Activated B cell treated with CpG ODN at 0.5 μM for 24 hours (primary cell): ENCODE measurements around the gene KRTAP4-11. TPM values are rescaled to one million over a fixed set of nuclear protein-coding genes. Genes with fewer than 3 reads are reported as not detected.

Experiments used
- ATAC-seq: fragments of 200-7000 bp; cut with Tn5 transposase; one replicate; pipeline ENCODE4 v1.10.0; 2021; ENCODE audit warnings: low read depth, mild to moderate bottlenecking, moderate library complexity
- CTCF ChIA-PET: fragments of 350-600 bp; sonication (Branson Sonifier 250); formaldehyde crosslinking; loops from one replicate; lab custom pipeline; 2021; ENCODE audit warnings: antibody characterized with exemption; lab: Charles Lee
- POLR2A ChIA-PET: fragments of 350-600 bp; sonication (Branson Sonifier 250); formaldehyde crosslinking; loops from one replicate; lab custom pipeline; 2021; ENCODE audit warnings: antibody characterized with exemption; lab: Charles Lee
- DNase-seq: peaks from one replicate; pipeline ENCODE4 v3.0.0; 2022
- H3K27ac Mint-ChIP-seq: one replicate; pipeline ENCODE4 v1.8.0; 2020; ENCODE audit warnings: mixed read lengths
- H3K27me3 Mint-ChIP-seq: one replicate; pipeline ENCODE4 v1.8.0; 2021; ENCODE audit warnings: mixed read lengths
- H3K36me3 Mint-ChIP-seq: one replicate; pipeline ENCODE4 v1.8.0; 2021; ENCODE audit warnings: low read depth, mixed read lengths
- H3K4me1 Mint-ChIP-seq: one replicate; pipeline ENCODE4 v1.8.0; 2021; ENCODE audit warnings: mixed read lengths
- H3K4me3 Mint-ChIP-seq: one replicate; pipeline ENCODE4 v1.8.0; 2020; ENCODE audit warnings: mild to moderate bottlenecking, mixed read lengths
- H3K9me3 Mint-ChIP-seq: one replicate; pipeline ENCODE4 v1.8.0; 2020; ENCODE audit warnings: mixed read lengths
- CTCF ChIP-seq: fragments of 200-600 bp; IDR thresholded peaks from one replicate; pipeline ENCODE4 v1.8.0; 2022; ENCODE audit warnings: antibody characterized with exemption, mild to moderate bottlenecking
- intact Hi-C: fragments of 100-400 bp; cut with micrococcal nuclease; formaldehyde crosslinking; loops from one replicate; pipeline ENCODE4 v1.15.1; 2024
- total RNA-seq: library from RNA; stranded (reverse); gene quantifications from 2 replicates; pipeline ENCODE4 v1.2.3, GENCODE V29; 2022

Gene KRTAP4-11
- total RNA-seq, 1 donor from 2014 or later: not detected

GRCh38 chr17:41082626-41083025 lies 35.5 kb downstream of the KRTAP4-11 start:
- Mint-ChIP-seq H3K4me1 (no peaks in the 10 kb centered on the region), H3K4me3 (no peak overlapping the region), H3K27me3 (peaks cover 16% of the 10 kb centered on the region), H3K27ac (no peak overlapping the region), H3K9me3 (no peaks in the 10 kb centered on the region), H3K36me3 (no peaks in the 10 kb centered on the region)
- no peak for DNase-seq
- ChIA-PET CTCF (no interaction called here), POLR2A (no interaction called here)
- TF ChIP-seq CTCF: no peak
- intact Hi-C loops: no loop called here
- no peak for ATAC-seq

DNA sequence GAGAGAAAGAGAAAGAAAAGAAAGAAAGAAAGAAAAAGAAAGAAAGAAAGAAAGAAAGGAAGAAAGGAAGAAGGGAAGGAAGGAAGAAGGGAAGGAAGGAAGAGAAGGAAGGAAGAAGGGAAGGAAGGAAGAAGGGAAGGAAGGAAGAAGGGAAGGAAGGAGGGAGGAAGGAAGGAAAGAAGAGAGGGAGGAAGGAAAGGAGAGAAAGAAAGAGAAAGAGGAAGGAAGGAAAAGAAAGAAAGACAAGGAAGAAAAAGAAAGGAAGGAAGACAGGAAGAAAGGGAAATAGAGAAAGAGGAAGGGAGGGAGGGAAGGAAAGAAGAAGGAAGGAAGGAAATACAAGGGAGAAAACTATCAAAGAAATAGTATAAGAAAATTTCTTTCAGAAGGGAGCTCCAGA lies 41.4 kb downstream of the KRTAP4-11 start:
- H3K27ac Mint-ChIP-seq: no peak overlapping the region
- H3K27me3 Mint-ChIP-seq: peaks cover 20% of the 10 kb centered on the region
- no peaks in the 10 kb centered on the region for H3K9me3 Mint-ChIP-seq
- H3K36me3 Mint-ChIP-seq: no peaks in the 10 kb centered on the region
- no peak overlapping the region for H3K4me3 Mint-ChIP-seq
- no peak for TF ChIP-seq CTCF
- ChIA-PET POLR2A (no interaction called here), CTCF (no interaction called here)
- ATAC-seq (no peak), DNase-seq (no peak)
- no peaks in the 10 kb centered on the region for H3K4me1 Mint-ChIP-seq
- intact Hi-C loops: no loop called here

GRCh38 chr17:41073676-41074075 lies 44.5 kb downstream of the KRTAP4-11 start:
- ChIA-PET CTCF (no interaction called here), POLR2A (no interaction called here)
- intact Hi-C loops: no loop called here

GRCh38 chr17:41071606-41072360 lies 46.4 kb downstream of the KRTAP4-11 start:
- Mint-ChIP-seq H3K4me1 (no peaks in the 10 kb centered on the region), H3K27ac (no peak overlapping the region), H3K27me3 (peaks cover 11% of the 10 kb centered on the region), H3K36me3 (no peaks in the 10 kb centered on the region), H3K9me3 (no peaks in the 10 kb centered on the region), H3K4me3 (no peak overlapping the region)
- ATAC-seq: no peak
- intact Hi-C loops: no loop called here
- CTCF ChIA-PET: no interaction called here
- no peak for DNase-seq
- TF ChIP-seq CTCF: no peak
- POLR2A ChIA-PET: no interaction called here

More at GRCh38 chr17:41073676-41074075, 44.5 kb downstream of the KRTAP4-11 start:
- H3K4me1 Mint-ChIP-seq: no peaks in the 10 kb centered on the region
- H3K4me3 Mint-ChIP-seq: no peak overlapping the region
- DNase-seq (no peak), ATAC-seq (no peak)
- H3K27me3 Mint-ChIP-seq: peaks cover 15% of the 10 kb centered on the region
- H3K36me3 Mint-ChIP-seq: no peaks in the 10 kb centered on the region
- H3K27ac Mint-ChIP-seq: no peak overlapping the region
- H3K9me3 Mint-ChIP-seq: no peaks in the 10 kb centered on the region
- no peak for TF ChIP-seq CTCF

- Mint-ChIP-seq H3K27me3 (peaks cover 4% of the 10 kb centered on the region), H3K36me3 (no peaks in the 10 kb centered on the region), H3K4me3 (no peak overlapping the region), H3K27ac (no peak overlapping the region), H3K4me1 (no peaks in the 10 kb centered on the region), H3K9me3 (no peaks in the 10 kb centered on the region)
- CTCF ChIA-PET: no interaction called here
- TF ChIP-seq CTCF: no peak
- no peak for DNase-seq
- no peak for ATAC-seq
- intact Hi-C loops: no loop called here
- POLR2A ChIA-PET: no interaction called here
These were observed 49.1 kb downstream of the KRTAP4-11 start for GRCh38 chr17:41069031-41069430.
